Activated T-helper 1 cell treated with anti-CD3 and anti-CD28 coated beads, Interleukin-12 subunit alpha, Interleukin-12 subunit beta, Interleukin-2, Interleukin-4 antibody, amounts not matched to agents 30 ng/mL and 10 ng/mL and 1 ng/mL, durations not matched to agents 14 hours and 24 hours and 36 hours (primary cell): ENCODE measurements around the gene XPR1. TPM values are rescaled to one million over a fixed set of nuclear protein-coding genes. Genes with fewer than 3 reads are reported as not detected.
"Not testable (repeated sequence)": the region's sequence is repeated elsewhere in the genome, so short reads cannot be mapped to it uniquely, and the experiment has no call there.

Experiments
- DNase-seq: peaks from one replicate; pipeline ENCODE4 v3.0.0; 2021; ENCODE audit warnings: low spot score
- H3K27ac Mint-ChIP-seq: one replicate; pipeline ENCODE4 v1.8.0; 2021; ENCODE audit warnings: mild to moderate bottlenecking, mixed read lengths
- H3K27me3 Mint-ChIP-seq: one replicate; pipeline ENCODE4 v1.8.0; 2022; ENCODE audit warnings: mild to moderate bottlenecking, moderate library complexity, mixed read lengths; ENCODE audit not compliant: insufficient read depth
- H3K36me3 Mint-ChIP-seq: one replicate; pipeline ENCODE4 v1.8.0; 2021; ENCODE audit warnings: low read depth, mixed read lengths
- H3K4me1 Mint-ChIP-seq: one replicate; pipeline ENCODE4 v1.8.0; 2021; ENCODE audit warnings: low read depth, mixed read lengths
- H3K4me3 Mint-ChIP-seq: one replicate; pipeline ENCODE4 v1.8.0; 2021; ENCODE audit warnings: mild to moderate bottlenecking, moderate library complexity, mixed read lengths
- H3K9me3 Mint-ChIP-seq: one replicate; pipeline ENCODE4 v1.8.0; 2021; ENCODE audit warnings: mixed read lengths
- intact Hi-C: fragments of 100-400 bp; cut with micrococcal nuclease; formaldehyde crosslinking; loops from one replicate; pipeline ENCODE4 v1.15.1; 2024
- total RNA-seq: library from RNA; stranded (reverse); gene quantifications from 2 replicates; pipeline ENCODE4 v1.2.3, GENCODE V29; 2022

XPR1 gene
- total RNA-seq, 1 donor from 2014 or later: 21.2 TPM

- DNase-seq: no peak
- no peaks in the 10 kb centered on the region for H3K27me3 Mint-ChIP-seq
- no peak overlapping the region for H3K4me3 Mint-ChIP-seq
- H3K36me3 Mint-ChIP-seq: no peaks in the 10 kb centered on the region
- no peaks in the 10 kb centered on the region for H3K4me1 Mint-ChIP-seq
- H3K27ac Mint-ChIP-seq: no peak overlapping the region
- no peaks in the 10 kb centered on the region for H3K9me3 Mint-ChIP-seq
- intact Hi-C loops: no loop called here
Measured at GRCh38 chr1:180722586-180722985, 90.8 kb downstream of the XPR1 start.

GRCh38 chr1:180724055-180724454, 92.2 kb downstream of the XPR1 start:
- Mint-ChIP-seq H3K27me3 (no peaks in the 10 kb centered on the region), H3K36me3 (peaks cover 1% of the 10 kb centered on the region), H3K27ac (no peak overlapping the region), H3K4me1 (no peaks in the 10 kb centered on the region), H3K4me3 (no peak overlapping the region), H3K9me3 (peaks cover 7% of the 10 kb centered on the region)
- no peak for DNase-seq
- intact Hi-C loops: no loop called here

- H3K27ac Mint-ChIP-seq, H3K4me3 Mint-ChIP-seq, intact Hi-C loops, H3K4me1 Mint-ChIP-seq, DNase-seq, H3K36me3 Mint-ChIP-seq, H3K27me3 Mint-ChIP-seq: not testable (repeated sequence)
- H3K9me3 Mint-ChIP-seq: peaks cover 24% of the 10 kb centered on the region
Measured at GRCh38 chr1:180726024-180726423, 94.2 kb downstream of the XPR1 start.

GRCh38 chr1:180727751-180728150, 95.9 kb downstream of the XPR1 start:
- H3K4me1 Mint-ChIP-seq, H3K27me3 Mint-ChIP-seq, intact Hi-C loops, H3K27ac Mint-ChIP-seq, H3K36me3 Mint-ChIP-seq, DNase-seq, H3K4me3 Mint-ChIP-seq: not testable (repeated sequence)
- H3K9me3 Mint-ChIP-seq: peaks cover 37% of the 10 kb centered on the region

GRCh38 chr1:180728472-180729106, 96.8 kb downstream of the XPR1 start:
- no peak for DNase-seq
- no peaks in the 10 kb centered on the region for H3K4me1 Mint-ChIP-seq
- intact Hi-C loops: no loop called here
- H3K9me3 Mint-ChIP-seq: peaks cover 46% of the 10 kb centered on the region
- H3K27me3 Mint-ChIP-seq: no peaks in the 10 kb centered on the region
- no peak overlapping the region for H3K4me3 Mint-ChIP-seq
- H3K27ac Mint-ChIP-seq: no peak overlapping the region
- H3K36me3 Mint-ChIP-seq: peaks cover 6% of the 10 kb centered on the region

GRCh38 chr1:180731131-180731530, 99.3 kb downstream of the XPR1 start:
- H3K9me3 Mint-ChIP-seq: peaks cover 65% of the 10 kb centered on the region
- H3K4me1 Mint-ChIP-seq: no peaks in the 10 kb centered on the region
- intact Hi-C loops: no loop called here
- no peaks in the 10 kb centered on the region for H3K27me3 Mint-ChIP-seq
- H3K4me3 Mint-ChIP-seq: no peak overlapping the region
- no peak overlapping the region for H3K27ac Mint-ChIP-seq
- no peak for DNase-seq
- H3K36me3 Mint-ChIP-seq: peaks cover 15% of the 10 kb centered on the region

- Mint-ChIP-seq H3K36me3 (peaks cover 15% of the 10 kb centered on the region), H3K4me3 (no peak overlapping the region), H3K4me1 (no peaks in the 10 kb centered on the region), H3K9me3 (peaks cover 69% of the 10 kb centered on the region), H3K27me3 (no peaks in the 10 kb centered on the region), H3K27ac (no peak overlapping the region)
- DNase-seq: no peak
- intact Hi-C loops: no loop called here
Measured at GRCh38 chr1:180732866-180733265, 101.0 kb downstream of the XPR1 start.

GRCh38 chr1:180734366-180734765, 102.5 kb downstream of the XPR1 start:
- no peak for DNase-seq
- Mint-ChIP-seq H3K9me3 (peaks cover 69% of the 10 kb centered on the region), H3K4me3 (no peak overlapping the region), H3K27me3 (no peaks in the 10 kb centered on the region), H3K27ac (no peak overlapping the region), H3K36me3 (peaks cover 13% of the 10 kb centered on the region), H3K4me1 (no peaks in the 10 kb centered on the region)
- intact Hi-C loops: no loop called here

GRCh38 chr1:180742663-180743062, 110.8 kb downstream of the XPR1 start:
- H3K9me3 Mint-ChIP-seq: peaks cover 52% of the 10 kb centered on the region
- H3K4me3 Mint-ChIP-seq: no peak overlapping the region
- no peaks in the 10 kb centered on the region for H3K27me3 Mint-ChIP-seq
- DNase-seq: no peak
- H3K36me3 Mint-ChIP-seq: peaks cover 10% of the 10 kb centered on the region
- H3K4me1 Mint-ChIP-seq: no peaks in the 10 kb centered on the region
- no peak overlapping the region for H3K27ac Mint-ChIP-seq
- intact Hi-C loops: no loop called here

- DNase-seq: no peak
- intact Hi-C loops: no loop called here
- no peak overlapping the region for H3K27ac Mint-ChIP-seq
- H3K27me3 Mint-ChIP-seq: no peaks in the 10 kb centered on the region
- H3K4me1 Mint-ChIP-seq: no peaks in the 10 kb centered on the region
- H3K4me3 Mint-ChIP-seq: no peak overlapping the region
- peaks cover 46% of the 10 kb centered on the region for H3K9me3 Mint-ChIP-seq
- peaks cover 10% of the 10 kb centered on the region for H3K36me3 Mint-ChIP-seq
Measured at GRCh38 chr1:180743868-180744267, 112.0 kb downstream of the XPR1 start.

GRCh38 chr1:180745098-180745497, 113.3 kb downstream of the XPR1 start:
- DNase-seq: no peak
- H3K4me1 Mint-ChIP-seq: no peaks in the 10 kb centered on the region
- H3K36me3 Mint-ChIP-seq: peaks cover 10% of the 10 kb centered on the region
- no peaks in the 10 kb centered on the region for H3K27me3 Mint-ChIP-seq
- intact Hi-C loops: no loop called here
- no peak overlapping the region for H3K4me3 Mint-ChIP-seq
- H3K9me3 Mint-ChIP-seq: peaks cover 40% of the 10 kb centered on the region
- H3K27ac Mint-ChIP-seq: no peak overlapping the region

- no peaks in the 10 kb centered on the region for H3K36me3 Mint-ChIP-seq
- intact Hi-C loops: no loop called here
- H3K27ac Mint-ChIP-seq: no peak overlapping the region
- H3K9me3 Mint-ChIP-seq: no peaks in the 10 kb centered on the region
- no peaks in the 10 kb centered on the region for H3K4me1 Mint-ChIP-seq
- H3K27me3 Mint-ChIP-seq: no peaks in the 10 kb centered on the region
- DNase-seq: no peak
- no peak overlapping the region for H3K4me3 Mint-ChIP-seq
Measured at GRCh38 chr1:180751921-180752320, 120.1 kb downstream of the XPR1 start.

GRCh38 chr1:180754453-180754852, 122.6 kb downstream of the XPR1 start:
- no peaks in the 10 kb centered on the region for H3K27me3 Mint-ChIP-seq
- no peak overlapping the region for H3K4me3 Mint-ChIP-seq
- intact Hi-C loops: no loop called here
- H3K9me3 Mint-ChIP-seq: peaks cover 5% of the 10 kb centered on the region
- H3K27ac Mint-ChIP-seq: no peak overlapping the region
- no peak for DNase-seq
- no peaks in the 10 kb centered on the region for H3K4me1 Mint-ChIP-seq
- peaks cover 2% of the 10 kb centered on the region for H3K36me3 Mint-ChIP-seq

- no peaks in the 10 kb centered on the region for H3K4me1 Mint-ChIP-seq
- no peak overlapping the region for H3K4me3 Mint-ChIP-seq
- no peak overlapping the region for H3K27ac Mint-ChIP-seq
- peaks cover 2% of the 10 kb centered on the region for H3K36me3 Mint-ChIP-seq
- DNase-seq: no peak
- peaks cover 5% of the 10 kb centered on the region for H3K9me3 Mint-ChIP-seq
- intact Hi-C loops: no loop called here
- no peaks in the 10 kb centered on the region for H3K27me3 Mint-ChIP-seq
Measured at GRCh38 chr1:180757657-180758056, 125.8 kb downstream of the XPR1 start.
